Astrocyte (in vitro differentiated cells and primary cell): ENCODE measurements around the gene ABHD12. TPM values are rescaled to one million over a fixed set of nuclear protein-coding genes. Genes with fewer than 3 reads are reported as not detected.

Experiments
- DNase-seq: peaks from one replicate; pipeline ENCODE4 v3.0.0-alpha.2; 2010; ENCODE audit warnings: low read depth
- FAIRE-seq: peaks from 2 replicates; lab custom pipeline; 2011; peaks lifted over from hg19 to GRCh38; lab: Jason Lieb, UNC
- H2AFZ ChIP-seq: 2 replicates; pipeline ENCODE4 v1.6.0; 2012; ENCODE audit warnings: low read depth, low read length, inconsistent platforms
- H3K27ac ChIP-seq: 2 replicates; pipeline ENCODE4 v1.5.1; 2011; ENCODE audit warnings: low read depth, low read length, inconsistent platforms
- H3K27me3 ChIP-seq: 2 replicates; pipeline ENCODE4 v1.6.0; 2011; ENCODE audit warnings: low read length, inconsistent platforms; ENCODE audit not compliant: insufficient read depth
- H3K36me3 ChIP-seq: 2 replicates; pipeline ENCODE4 v1.5.1; 2011; ENCODE audit warnings: low read length, inconsistent platforms; ENCODE audit not compliant: insufficient read depth
- H3K4me1 ChIP-seq: 2 replicates; pipeline ENCODE4 v1.5.1; 2011; ENCODE audit warnings: low read length, inconsistent platforms; ENCODE audit not compliant: insufficient read depth
- H3K4me2 ChIP-seq: 2 replicates; pipeline ENCODE4 v1.6.0; 2012; ENCODE audit warnings: low read length, inconsistent platforms
- H3K4me3 ChIP-seq: 2 replicates; pipeline ENCODE4 v1.5.1; 2011; ENCODE audit warnings: low read depth, mild to moderate bottlenecking, low read length, inconsistent platforms; ENCODE audit not compliant: insufficient read depth
- H3K79me2 ChIP-seq: 2 replicates; pipeline ENCODE4 v1.6.0; 2012; ENCODE audit warnings: mild to moderate bottlenecking, low read length, inconsistent platforms; ENCODE audit not compliant: insufficient read depth
- H3K9ac ChIP-seq: 2 replicates; pipeline ENCODE4 v1.6.0; 2012; ENCODE audit warnings: mild to moderate bottlenecking, low read length, inconsistent platforms
- H3K9me3 ChIP-seq: 2 replicates; pipeline ENCODE4 v1.5.1; 2012; ENCODE audit warnings: low read depth, mild to moderate bottlenecking, low read length, inconsistent platforms; ENCODE audit not compliant: insufficient read depth
- H4K20me1 ChIP-seq: 2 replicates; pipeline ENCODE4 v1.6.0; 2012; ENCODE audit warnings: low read length, inconsistent platforms; ENCODE audit not compliant: insufficient read depth
- H3K27ac Mint-ChIP-seq: one replicate; pipeline ENCODE4 v1.8.0; 2021; ENCODE audit warnings: mild to moderate bottlenecking, mixed read lengths; ENCODE audit not compliant: unreplicated experiment
- H3K27me3 Mint-ChIP-seq: one replicate; pipeline ENCODE4 v1.8.0; 2021; ENCODE audit warnings: low read depth, mixed read lengths; ENCODE audit not compliant: unreplicated experiment
- H3K36me3 Mint-ChIP-seq: one replicate; pipeline ENCODE4 v1.8.0; 2021; ENCODE audit warnings: low read depth, mixed read lengths; ENCODE audit not compliant: unreplicated experiment
- H3K4me1 Mint-ChIP-seq: one replicate; pipeline ENCODE4 v1.8.0; 2021; ENCODE audit warnings: low read depth, mixed read lengths; ENCODE audit not compliant: unreplicated experiment
- H3K4me3 Mint-ChIP-seq: one replicate; pipeline ENCODE4 v1.8.0; 2021; ENCODE audit warnings: mild to moderate bottlenecking, moderate library complexity, mixed read lengths; ENCODE audit not compliant: unreplicated experiment
- H3K9me3 Mint-ChIP-seq: one replicate; pipeline ENCODE4 v1.8.0; 2021; ENCODE audit warnings: mild to moderate bottlenecking, mixed read lengths; ENCODE audit not compliant: unreplicated experiment
- CTCF ChIP-seq: IDR thresholded peaks from 2 replicates; pipeline ENCODE4 v1.5.1; 2011; ENCODE audit warnings: low read depth, mild to moderate bottlenecking, inconsistent platforms, low read length, moderate library complexity; ENCODE audit not compliant: insufficient read depth
- EZH2 ChIP-seq: IDR thresholded peaks from 2 replicates; pipeline ENCODE4 v1.6.1; 2012; ENCODE audit warnings: mild to moderate bottlenecking, low read length, inconsistent platforms; ENCODE audit not compliant: insufficient read depth
- total RNA-seq: library from RNA; stranded (reverse); gene quantifications from 2 replicates; pipeline ENCODE4 v1.2.1, GENCODE V29; 2021

Gene ABHD12
- total RNA-seq, 1 donor from 2014 or later, result 98.1 TPM

- no peak overlapping the region for H3K4me3 Mint-ChIP-seq
- H3K27ac Mint-ChIP-seq, result no peak overlapping the region
- Histone ChIP-seq H4K20me1 (peaks cover 62% of the 10 kb centered on the region), H3K4me1 (no peaks in the 10 kb centered on the region), H3K9ac (no peak overlapping the region), H3K4me2 (no peak overlapping the region), H3K9me3 (no peaks in the 10 kb centered on the region), H3K27ac (no peak overlapping the region), H3K79me2 (peaks cover 73% of the 10 kb centered on the region), H3K27me3 (no peaks in the 10 kb centered on the region), H3K4me3 (no peak overlapping the region), H2AFZ (no peak overlapping the region), H3K36me3 (peaks cover 8% of the 10 kb centered on the region)
- no peaks in the 10 kb centered on the region for H3K27me3 Mint-ChIP-seq
- TF ChIP-seq CTCF (no peak), EZH2 (no peak)
- no peak for DNase-seq
- peaks cover 33% of the 10 kb centered on the region for H3K36me3 Mint-ChIP-seq
- peaks cover 15% of the 10 kb centered on the region for H3K4me1 Mint-ChIP-seq
- H3K9me3 Mint-ChIP-seq, result no peaks in the 10 kb centered on the region
- no peak for FAIRE-seq
These were observed 131.3 kb downstream of the ABHD12 start for GRCh38 chr20:25259358-25259757.

DNA sequence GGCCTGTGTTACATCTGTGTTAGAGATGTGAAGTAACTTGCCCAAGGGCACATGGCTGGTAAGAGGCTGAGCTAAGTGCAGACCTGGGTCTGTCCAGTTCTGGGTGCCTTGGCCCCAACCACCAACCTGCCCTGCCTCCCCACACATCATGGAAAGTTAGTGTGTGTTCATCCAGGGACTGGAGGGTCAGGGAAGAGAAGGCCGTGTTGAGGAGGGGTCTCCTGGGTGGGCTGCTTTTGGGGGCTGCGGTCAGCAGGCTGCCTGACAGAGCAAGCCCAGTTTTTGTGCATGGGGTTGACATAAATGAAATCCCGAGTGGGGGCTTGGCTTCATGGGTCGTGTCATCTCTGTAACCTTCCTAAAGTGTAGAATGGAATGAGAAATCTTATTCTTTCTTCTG, 131.8 kb downstream of the ABHD12 start:
- FAIRE-seq (no peak), DNase-seq (no peak)
- Histone ChIP-seq H4K20me1 (peaks cover 67% of the 10 kb centered on the region), H3K36me3 (peaks cover 8% of the 10 kb centered on the region), H3K79me2 (peaks cover 73% of the 10 kb centered on the region), H3K4me3 (no peak overlapping the region), H3K27me3 (no peaks in the 10 kb centered on the region), H3K27ac (no peak overlapping the region), H3K9ac (no peak overlapping the region), H3K4me2 (no peak overlapping the region), H2AFZ (no peak overlapping the region), H3K4me1 (no peaks in the 10 kb centered on the region), H3K9me3 (no peaks in the 10 kb centered on the region)
- Mint-ChIP-seq H3K36me3 (peaks cover 29% of the 10 kb centered on the region), H3K4me1 (peaks cover 19% of the 10 kb centered on the region), H3K27me3 (no peaks in the 10 kb centered on the region), H3K4me3 (no peak overlapping the region), H3K27ac (no peak overlapping the region), H3K9me3 (no peaks in the 10 kb centered on the region)
- TF ChIP-seq EZH2, result no peak
- no peak for TF ChIP-seq CTCF

- Histone ChIP-seq H3K4me3 (no peak overlapping the region), H3K36me3 (peaks cover 8% of the 10 kb centered on the region), H4K20me1 (peaks cover 70% of the 10 kb centered on the region), H2AFZ (no peak overlapping the region), H3K27ac (no peak overlapping the region), H3K27me3 (no peaks in the 10 kb centered on the region), H3K9me3 (no peaks in the 10 kb centered on the region), H3K79me2 (peaks cover 77% of the 10 kb centered on the region), H3K4me1 (no peaks in the 10 kb centered on the region), H3K9ac (no peak overlapping the region), H3K4me2 (no peak overlapping the region)
- FAIRE-seq (no peak), DNase-seq (no peak)
- no peaks in the 10 kb centered on the region for H3K9me3 Mint-ChIP-seq
- no peaks in the 10 kb centered on the region for H3K27me3 Mint-ChIP-seq
- H3K4me3 Mint-ChIP-seq, result no peak overlapping the region
- peaks cover 28% of the 10 kb centered on the region for H3K36me3 Mint-ChIP-seq
- H3K27ac Mint-ChIP-seq, result no peak overlapping the region
- TF ChIP-seq EZH2, result no peak
- no peak for TF ChIP-seq CTCF
- peaks cover 22% of the 10 kb centered on the region for H3K4me1 Mint-ChIP-seq
These were observed 132.2 kb downstream of the ABHD12 start for GRCh38 chr20:25258476-25258805.
